Measurements from ENCODE around the gene THEMIS. TPM values are rescaled to one million over a fixed set of nuclear protein-coding genes. Genes with fewer than 3 reads are reported as not detected.

Gene THEMIS
- total and polyA plus RNA-seq, 8 donors = 0.05 to 0.70 (median 0.28) TPM; not detected in 1

- no peak for DNase-seq
- Histone ChIP-seq H3K4me1 (no peaks in the 10 kb centered on the region), H3K36me3 (no peaks in the 10 kb centered on the region), H3K27ac (no peak overlapping the region), H3K9me3 (no peaks in the 10 kb centered on the region), H3K4me3 (no peak overlapping the region), H3K27me3 (no peaks in the 10 kb centered on the region)
- FAIRE-seq = no peak
- no peak for ATAC-seq
- WGBS, 2 donors = 89 to 92% methylated on average over 7 of the region's 7 CpGs
- TF ChIP-seq, protein P1, sequence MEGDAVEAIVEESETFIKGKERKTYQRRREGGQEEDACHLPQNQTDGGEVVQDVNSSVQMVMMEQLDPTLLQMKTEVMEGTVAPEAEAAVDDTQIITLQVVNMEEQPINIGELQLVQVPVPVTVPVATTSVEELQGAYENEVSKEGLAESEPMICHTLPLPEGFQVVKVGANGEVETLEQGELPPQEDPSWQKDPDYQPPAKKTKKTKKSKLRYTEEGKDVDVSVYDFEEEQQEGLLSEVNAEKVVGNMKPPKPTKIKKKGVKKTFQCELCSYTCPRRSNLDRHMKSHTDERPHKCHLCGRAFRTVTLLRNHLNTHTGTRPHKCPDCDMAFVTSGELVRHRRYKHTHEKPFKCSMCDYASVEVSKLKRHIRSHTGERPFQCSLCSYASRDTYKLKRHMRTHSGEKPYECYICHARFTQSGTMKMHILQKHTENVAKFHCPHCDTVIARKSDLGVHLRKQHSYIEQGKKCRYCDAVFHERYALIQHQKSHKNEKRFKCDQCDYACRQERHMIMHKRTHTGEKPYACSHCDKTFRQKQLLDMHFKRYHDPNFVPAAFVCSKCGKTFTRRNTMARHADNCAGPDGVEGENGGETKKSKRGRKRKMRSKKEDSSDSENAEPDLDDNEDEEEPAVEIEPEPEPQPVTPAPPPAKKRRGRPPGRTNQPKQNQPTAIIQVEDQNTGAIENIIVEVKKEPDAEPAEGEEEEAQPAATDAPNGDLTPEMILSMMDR (IDR thresholded peaks at IDR 0.05) = no peak
- intact Hi-C loops (cut with DNase I) = no loop called here
These were observed 7.2 kb upstream of the THEMIS start for GRCh38 chr6:127907960-127908640.

DNA sequence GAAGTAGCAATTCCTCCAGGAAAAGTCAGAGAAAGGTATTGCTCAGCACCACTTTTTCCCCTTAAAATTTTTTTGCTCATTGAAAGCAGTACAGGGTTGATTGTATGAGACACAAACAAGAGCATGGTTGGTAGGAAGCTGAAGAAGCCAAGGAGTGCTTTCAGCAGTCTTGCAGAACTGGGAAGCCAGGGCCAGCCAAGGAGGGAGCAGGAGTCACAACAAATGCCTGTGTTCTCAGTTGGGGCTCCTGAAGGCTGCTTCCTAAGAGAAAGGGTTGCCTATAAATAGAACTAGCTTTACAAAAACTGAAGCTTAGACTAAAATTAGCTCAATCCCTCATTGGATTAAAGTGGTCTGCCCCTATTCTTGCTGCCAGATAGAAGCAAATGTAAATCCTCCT, 3.3 kb upstream of the THEMIS start:
- intact Hi-C loops (cut with DNase I) = no loop called here
- no peaks in the 10 kb centered on the region for H3K27me3 ChIP-seq
- H3K27ac ChIP-seq = no peak overlapping the region
- TF ChIP-seq, protein P1 (IDR thresholded peaks at IDR 0.05) = no peak
- H3K4me1 ChIP-seq = no peaks in the 10 kb centered on the region
- ATAC-seq = no peak
- H3K36me3 ChIP-seq = no peaks in the 10 kb centered on the region
- no peaks in the 10 kb centered on the region for H3K9me3 ChIP-seq
- H3K4me3 ChIP-seq = no peak overlapping the region
- no peak for FAIRE-seq
- DNase-seq = no peak

GRCh38 chr6:127902933-127903332, 2.1 kb upstream of the THEMIS start:
- H3K9me3 ChIP-seq = no peaks in the 10 kb centered on the region
- WGBS, 2 donors = 71 to 81% methylated on average over 8 of the region's 8 CpGs
- no peaks in the 10 kb centered on the region for H3K36me3 ChIP-seq
- no peak overlapping the region for H3K27ac ChIP-seq
- TF ChIP-seq, protein P1 (IDR thresholded peaks at IDR 0.05) = no peak
- intact Hi-C loops (cut with DNase I) = no loop called here
- no peaks in the 10 kb centered on the region for H3K27me3 ChIP-seq
- DNase-seq (no peak), FAIRE-seq (no peak), ATAC-seq (no peak)
- H3K4me1 ChIP-seq = no peaks in the 10 kb centered on the region
- no peak overlapping the region for H3K4me3 ChIP-seq

DNA sequence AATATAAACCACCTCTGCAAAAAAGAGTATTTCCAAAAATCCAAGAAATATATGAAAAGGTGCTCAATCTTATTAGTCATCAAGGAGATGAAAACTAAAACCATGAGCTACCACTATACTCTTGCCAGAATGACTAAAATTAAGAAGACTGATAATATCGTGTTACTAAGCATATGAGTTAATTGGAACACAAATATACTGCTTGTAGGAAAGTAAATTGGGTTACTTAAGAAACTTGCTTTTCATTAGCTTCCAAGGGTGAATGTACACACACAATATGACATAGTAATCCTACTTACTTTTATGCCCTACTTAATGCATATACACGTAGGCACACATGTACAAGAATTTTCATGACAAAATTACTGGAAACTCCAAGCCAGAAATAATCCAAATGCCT, 3.4 kb downstream of the THEMIS start:
- no peaks in the 10 kb centered on the region for H3K4me1 ChIP-seq
- no peaks in the 10 kb centered on the region for H3K36me3 ChIP-seq
- TF ChIP-seq, protein P1 (IDR thresholded peaks at IDR 0.05) = no peak
- H3K27me3 ChIP-seq = no peaks in the 10 kb centered on the region
- no peak overlapping the region for H3K4me3 ChIP-seq
- FAIRE-seq (no peak), ATAC-seq (no peak), DNase-seq (no peak)
- whole genome bisulfite sequencing, 2 donors = 53 to 72% methylated on average over 2 of the region's 2 CpGs
- no peaks in the 10 kb centered on the region for H3K9me3 ChIP-seq
- no peak overlapping the region for H3K27ac ChIP-seq
- intact Hi-C loops (cut with DNase I) = no loop called here

- intact Hi-C loops (cut with DNase I) = no loop called here
- no peak overlapping the region for H3K27ac ChIP-seq
- no peaks in the 10 kb centered on the region for H3K27me3 ChIP-seq
- no peaks in the 10 kb centered on the region for H3K36me3 ChIP-seq
- H3K4me1 ChIP-seq = no peaks in the 10 kb centered on the region
- no peaks in the 10 kb centered on the region for H3K9me3 ChIP-seq
- H3K4me3 ChIP-seq = no peak overlapping the region
- ATAC-seq = no peak
- no peak for FAIRE-seq
- no peak for DNase-seq
- TF ChIP-seq, protein P1 (IDR thresholded peaks at IDR 0.05) = no peak
- 41 to 57% methylated on average over 1 of the region's 1 CpG for WGBS, 2 donors
These were observed 6.8 kb downstream of the THEMIS start for GRCh38 chr6:127894051-127894450.

Data from pancreas (tissue), 10 donors.